ENCODE measurements around the gene UBL3. TPM values are rescaled to one million over a fixed set of nuclear protein-coding genes. Genes with fewer than 3 reads are reported as not detected.
A peak's percentile ranks its signal among the peaks of the same experiment; 100 is the strongest.

UBL3 gene
- total RNA-seq, 2 donors from 2014 or later = 20.4 to 26.4 TPM

DNA sequence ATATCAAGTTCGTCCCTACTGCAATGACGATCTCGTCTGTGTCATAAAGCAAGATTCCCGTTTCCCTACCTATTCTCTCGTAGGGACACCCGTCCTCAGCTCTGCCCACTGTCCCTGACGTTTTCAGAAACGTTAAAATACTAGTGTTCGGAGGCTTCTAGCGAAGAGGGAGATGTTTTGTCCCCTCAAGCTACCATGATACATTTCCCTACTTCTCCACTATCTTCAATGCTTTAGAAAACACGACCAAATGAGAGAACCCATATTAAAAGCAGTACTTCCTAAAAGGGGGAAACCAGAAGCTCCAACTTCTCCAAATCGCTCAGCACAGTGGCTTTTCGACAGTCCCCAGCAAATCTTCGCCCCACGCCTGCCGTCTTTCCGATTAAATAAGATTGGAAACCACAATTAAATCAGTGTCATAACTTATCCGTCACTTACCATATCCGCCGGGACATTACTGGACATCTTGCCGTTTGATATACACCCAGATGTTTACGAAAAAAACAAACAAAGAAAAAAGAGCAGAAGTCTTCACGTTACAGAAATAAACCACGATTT lies 1.3 kb downstream of the UBL3 start:
- DNase-seq (ENCODE audit: low spot score) = no peak
- Histone ChIP-seq H3K4me3 (peak overlapping the region; percentile 79 to 97), H3K4me1 (peaks cover 0 to 32% of the 10 kb centered on the region in 2 donors), H3K27me3 (no peaks in the 10 kb centered on the region), H3K27ac (peak overlapping the region; percentile 98 to 100), H3K9me3 (no peaks in the 10 kb centered on the region), H3K36me3 (no peaks in the 10 kb centered on the region)
- TF ChIP-seq, protein P1, sequence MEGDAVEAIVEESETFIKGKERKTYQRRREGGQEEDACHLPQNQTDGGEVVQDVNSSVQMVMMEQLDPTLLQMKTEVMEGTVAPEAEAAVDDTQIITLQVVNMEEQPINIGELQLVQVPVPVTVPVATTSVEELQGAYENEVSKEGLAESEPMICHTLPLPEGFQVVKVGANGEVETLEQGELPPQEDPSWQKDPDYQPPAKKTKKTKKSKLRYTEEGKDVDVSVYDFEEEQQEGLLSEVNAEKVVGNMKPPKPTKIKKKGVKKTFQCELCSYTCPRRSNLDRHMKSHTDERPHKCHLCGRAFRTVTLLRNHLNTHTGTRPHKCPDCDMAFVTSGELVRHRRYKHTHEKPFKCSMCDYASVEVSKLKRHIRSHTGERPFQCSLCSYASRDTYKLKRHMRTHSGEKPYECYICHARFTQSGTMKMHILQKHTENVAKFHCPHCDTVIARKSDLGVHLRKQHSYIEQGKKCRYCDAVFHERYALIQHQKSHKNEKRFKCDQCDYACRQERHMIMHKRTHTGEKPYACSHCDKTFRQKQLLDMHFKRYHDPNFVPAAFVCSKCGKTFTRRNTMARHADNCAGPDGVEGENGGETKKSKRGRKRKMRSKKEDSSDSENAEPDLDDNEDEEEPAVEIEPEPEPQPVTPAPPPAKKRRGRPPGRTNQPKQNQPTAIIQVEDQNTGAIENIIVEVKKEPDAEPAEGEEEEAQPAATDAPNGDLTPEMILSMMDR (IDR thresholded peaks at IDR 0.05) = no peak

DNA sequence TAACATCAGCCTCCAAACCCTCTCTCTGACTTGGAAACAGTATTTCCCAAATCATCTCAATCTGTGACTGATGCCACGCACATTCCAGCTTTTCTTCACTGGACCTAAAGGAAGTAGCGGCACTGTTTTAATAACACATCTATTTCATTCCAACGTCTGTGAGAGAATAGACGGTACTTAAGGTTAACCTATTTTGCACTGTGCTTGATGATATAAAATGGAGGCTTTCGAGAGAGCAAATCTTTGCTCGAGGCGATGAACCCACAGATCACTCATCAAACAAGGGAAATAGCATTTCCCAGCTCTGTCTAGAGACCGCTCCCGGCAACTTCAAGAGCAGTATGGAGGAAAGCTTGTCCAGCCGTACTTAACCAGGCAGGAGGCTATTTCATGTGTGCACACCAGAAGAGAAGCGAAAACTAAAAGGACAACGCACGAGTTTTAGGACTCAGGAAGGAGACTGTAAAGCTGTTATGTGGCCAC lies 2.9 kb downstream of the UBL3 start:
- Histone ChIP-seq H3K27ac (peak overlapping the region; percentile 78 to 100), H3K4me3 (peak overlapping the region; percentile 79 to 97), H3K27me3 (no peaks in the 10 kb centered on the region), H3K9me3 (no peaks in the 10 kb centered on the region), H3K4me1 (peaks cover 0 to 25% of the 10 kb centered on the region in 2 donors), H3K36me3 (no peaks in the 10 kb centered on the region)
- no peak for DNase-seq (ENCODE audit: low spot score)
- TF ChIP-seq, protein P1 (IDR thresholded peaks at IDR 0.05) = no peak

DNA sequence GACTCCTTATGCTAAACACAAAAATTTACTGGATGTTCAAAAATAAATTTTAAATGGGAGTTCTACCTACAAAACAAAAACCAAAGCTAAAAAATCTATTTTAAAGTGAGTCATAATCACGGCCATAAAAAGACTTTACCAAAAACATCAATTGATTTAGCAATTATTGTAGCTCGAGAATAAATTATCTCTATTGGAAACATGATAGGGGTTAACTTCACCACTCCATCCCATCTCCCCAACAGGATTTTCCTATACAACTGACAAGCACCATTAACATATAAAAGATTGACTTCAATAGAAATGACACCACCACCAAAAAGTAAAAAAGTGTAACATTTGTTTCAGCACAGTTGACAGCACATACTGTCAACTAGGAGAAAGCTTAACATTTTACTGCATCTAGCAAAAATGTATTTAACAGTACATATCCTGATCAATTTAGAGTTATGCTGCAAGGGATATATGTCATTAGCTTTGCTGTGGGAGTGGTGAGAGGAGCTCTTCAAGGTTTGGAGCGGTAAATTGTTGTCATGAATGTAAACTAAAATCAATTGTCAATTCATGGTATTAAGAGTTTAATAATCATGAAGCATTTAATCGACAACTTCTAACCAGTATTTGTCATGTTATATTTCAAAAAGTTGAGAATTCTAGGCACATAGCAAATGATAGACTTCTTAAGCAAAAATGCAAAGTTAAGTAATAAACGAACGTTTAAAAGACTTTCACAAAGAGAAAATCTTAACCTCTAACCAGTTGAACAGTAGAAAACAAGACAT lies 3.8 kb downstream of the UBL3 start:
- TF ChIP-seq, protein P1 (IDR thresholded peaks at IDR 0.05) = no peak
- peak overlapping the region; percentile 79 to 97 for H3K4me3 ChIP-seq
- no peaks in the 10 kb centered on the region for H3K36me3 ChIP-seq
- H3K27me3 ChIP-seq = no peaks in the 10 kb centered on the region
- H3K9me3 ChIP-seq = no peaks in the 10 kb centered on the region
- DNase-seq (ENCODE audit: low spot score) = no peak
- peaks cover 0 to 25% of the 10 kb centered on the region in 2 donors for H3K4me1 ChIP-seq
- H3K27ac ChIP-seq = peak overlapping the region; percentile 78 to 100

DNA sequence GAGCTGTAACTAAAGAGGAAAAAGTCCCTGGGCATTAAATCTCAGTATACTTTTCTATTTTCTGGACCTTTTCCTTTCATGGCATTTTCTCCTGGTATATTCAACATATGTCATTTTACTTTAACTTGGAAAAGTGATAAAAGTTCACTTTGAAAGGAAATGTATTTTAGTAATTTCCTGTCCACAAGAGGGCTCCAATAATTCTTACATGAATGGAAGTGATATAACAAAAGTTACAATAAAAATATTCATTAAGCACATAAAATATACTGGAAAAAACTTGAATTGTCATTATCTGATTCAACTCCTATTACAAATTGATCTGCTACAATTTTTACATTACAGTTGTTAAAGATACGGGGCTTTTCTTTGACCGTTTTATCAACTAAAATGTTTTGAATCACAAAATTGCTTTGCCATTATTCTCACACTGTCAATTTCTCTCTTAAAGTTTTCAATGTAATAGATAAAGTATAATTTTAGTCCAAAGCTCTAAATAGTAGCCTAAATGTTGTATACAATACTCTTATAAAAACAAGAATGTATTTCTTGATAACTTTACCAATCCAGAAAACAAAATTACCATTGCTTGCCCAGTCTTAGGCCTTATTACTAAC lies 4.9 kb downstream of the UBL3 start:
- Histone ChIP-seq H3K27me3 (no peaks in the 10 kb centered on the region), H3K4me1 (peaks cover 0 to 21% of the 10 kb centered on the region in 2 donors), H3K36me3 (no peaks in the 10 kb centered on the region), H3K4me3 (no peak overlapping the region), H3K27ac (no peak overlapping the region), H3K9me3 (no peaks in the 10 kb centered on the region)
- DNase-seq (ENCODE audit: low spot score) = no peak
- TF ChIP-seq, protein P1 (IDR thresholded peaks at IDR 0.05) = peak; percentile 13 to 64

DNA sequence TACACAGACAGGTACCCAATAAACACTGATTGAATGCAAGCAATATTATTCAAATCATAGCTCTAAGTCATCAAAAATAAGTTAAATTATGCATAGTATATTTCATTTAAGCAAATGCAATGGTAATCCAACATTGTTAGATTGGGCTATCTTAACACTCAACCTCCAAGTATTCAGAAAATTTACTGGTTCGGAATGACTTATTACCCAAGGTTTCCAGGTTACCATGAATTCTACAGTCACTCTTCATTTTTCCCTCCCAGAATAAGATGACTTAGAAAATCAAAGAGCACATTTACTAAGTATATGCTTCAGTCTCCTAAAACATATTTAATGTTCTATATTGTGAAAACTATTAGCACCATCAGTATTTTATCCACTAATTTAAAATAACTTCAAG lies 6.0 kb downstream of the UBL3 start:
- TF ChIP-seq, protein P1 (IDR thresholded peaks at IDR 0.05) = no peak
- H3K4me1 ChIP-seq = peaks cover 0 to 21% of the 10 kb centered on the region in 2 donors
- H3K27ac ChIP-seq = no peak overlapping the region
- H3K4me3 ChIP-seq = no peak overlapping the region
- DNase-seq (ENCODE audit: low spot score) = no peak
- H3K36me3 ChIP-seq = no peaks in the 10 kb centered on the region
- no peaks in the 10 kb centered on the region for H3K9me3 ChIP-seq
- no peaks in the 10 kb centered on the region for H3K27me3 ChIP-seq

Data from right atrium auricular region (tissue), 2 donors.